Stimulated activated CD8-positive, alpha-beta memory T cell treated with anti-CD3 and anti-CD28 coated beads, Interleukin-15, amount 100 ng/mL, for 4 hours (primary cell): Measurements from ENCODE around the gene SLC27A3.

ENCODE experiments used
- DNase-seq, 2 donors: peaks; one replicate each; pipeline ENCODE4 v3.0.0-alpha.2; 2020; ENCODE audit warnings: low read depth in 2 of 2

SLC27A3 gene, protein sequence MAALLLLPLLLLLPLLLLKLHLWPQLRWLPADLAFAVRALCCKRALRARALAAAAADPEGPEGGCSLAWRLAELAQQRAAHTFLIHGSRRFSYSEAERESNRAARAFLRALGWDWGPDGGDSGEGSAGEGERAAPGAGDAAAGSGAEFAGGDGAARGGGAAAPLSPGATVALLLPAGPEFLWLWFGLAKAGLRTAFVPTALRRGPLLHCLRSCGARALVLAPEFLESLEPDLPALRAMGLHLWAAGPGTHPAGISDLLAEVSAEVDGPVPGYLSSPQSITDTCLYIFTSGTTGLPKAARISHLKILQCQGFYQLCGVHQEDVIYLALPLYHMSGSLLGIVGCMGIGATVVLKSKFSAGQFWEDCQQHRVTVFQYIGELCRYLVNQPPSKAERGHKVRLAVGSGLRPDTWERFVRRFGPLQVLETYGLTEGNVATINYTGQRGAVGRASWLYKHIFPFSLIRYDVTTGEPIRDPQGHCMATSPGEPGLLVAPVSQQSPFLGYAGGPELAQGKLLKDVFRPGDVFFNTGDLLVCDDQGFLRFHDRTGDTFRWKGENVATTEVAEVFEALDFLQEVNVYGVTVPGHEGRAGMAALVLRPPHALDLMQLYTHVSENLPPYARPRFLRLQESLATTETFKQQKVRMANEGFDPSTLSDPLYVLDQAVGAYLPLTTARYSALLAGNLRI

DNA sequence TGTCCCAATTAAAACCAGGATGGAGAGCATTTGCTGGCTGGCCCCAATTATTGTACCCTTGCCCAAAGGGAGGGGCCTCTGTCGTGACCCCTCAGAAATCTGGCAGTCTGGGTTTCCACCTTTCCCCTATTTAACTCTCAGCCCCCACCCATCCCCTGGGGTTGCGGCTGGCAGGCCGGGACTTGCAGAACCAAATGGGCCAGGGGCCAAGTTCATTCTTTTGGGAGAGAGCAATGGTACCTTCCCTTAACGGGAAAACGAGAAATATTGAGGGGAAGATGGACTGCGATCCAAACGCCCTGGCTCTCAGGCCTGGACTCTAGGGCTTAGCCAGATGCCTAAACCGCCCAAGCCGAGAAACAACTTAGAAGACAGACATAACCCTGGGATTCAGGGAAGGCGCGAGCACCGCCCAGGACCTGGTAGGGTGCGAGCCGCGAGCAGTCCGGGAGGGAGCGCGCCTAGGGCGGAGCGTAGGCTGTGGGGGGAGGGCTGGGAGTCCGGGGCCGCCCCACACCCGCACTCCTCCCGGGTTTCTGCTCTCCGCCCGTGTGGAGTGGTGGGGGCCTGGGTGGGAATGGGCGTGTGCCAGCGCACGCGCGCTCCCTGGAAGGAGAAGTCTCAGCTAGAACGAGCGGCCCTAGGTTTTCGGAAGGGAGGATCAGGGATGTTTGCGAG, at the start of gene SLC27A3:
SLC27A3 (plus strand) TSS at position 628 of the 678 bp plus-strand sequence. CDS start 91 bp downstream, outside the sequence.
- no peak for DNase-seq

DNA sequence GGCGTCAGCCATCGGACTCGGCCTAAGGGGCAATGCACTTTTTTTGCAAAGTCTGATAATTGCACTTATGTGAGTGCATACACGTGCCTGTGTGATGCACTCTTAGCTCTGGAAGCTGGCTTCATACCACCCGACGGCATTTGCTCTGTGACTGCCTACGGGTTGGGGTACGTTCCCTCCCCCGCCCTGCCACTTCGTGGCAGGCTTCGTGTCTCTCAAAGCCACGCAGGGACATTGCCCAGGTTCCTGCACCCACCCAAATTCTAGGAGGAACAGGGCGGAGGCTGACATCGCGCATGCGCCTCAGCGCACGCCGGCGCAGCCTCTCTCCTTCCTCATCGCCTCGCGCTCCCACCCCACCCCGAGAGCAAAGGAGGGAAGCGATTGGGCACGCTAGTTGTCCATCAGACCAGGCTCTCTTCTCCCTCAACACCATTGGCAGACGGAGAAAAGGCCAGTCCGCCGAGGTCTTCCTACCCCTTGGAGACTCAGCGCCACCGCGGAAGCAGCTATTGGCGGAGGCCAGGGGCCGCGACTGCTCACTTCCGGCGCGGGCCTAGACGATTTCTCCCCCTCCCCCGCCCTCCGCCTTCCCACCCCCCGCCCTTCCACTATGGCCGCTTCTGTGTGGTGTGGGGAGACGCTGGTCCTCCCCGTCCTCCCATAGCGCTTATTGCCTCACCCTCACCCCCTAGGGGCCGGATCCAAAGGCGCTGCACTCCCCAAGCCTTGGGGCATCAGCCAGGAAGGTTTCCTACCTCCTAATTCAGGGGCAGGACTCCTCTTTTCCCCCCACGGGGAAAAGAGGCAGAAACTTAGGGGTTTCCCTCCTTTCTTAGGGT, 47.5 kb upstream of the SLC27A3 start, which contains the start of gene INTS3:
INTS3 (plus strand) TSS at position 588 of the 842 bp plus-strand sequence. CDS start 585 bp downstream, outside the sequence.
- DNase-seq = peak; percentile 97 to 100

DNA sequence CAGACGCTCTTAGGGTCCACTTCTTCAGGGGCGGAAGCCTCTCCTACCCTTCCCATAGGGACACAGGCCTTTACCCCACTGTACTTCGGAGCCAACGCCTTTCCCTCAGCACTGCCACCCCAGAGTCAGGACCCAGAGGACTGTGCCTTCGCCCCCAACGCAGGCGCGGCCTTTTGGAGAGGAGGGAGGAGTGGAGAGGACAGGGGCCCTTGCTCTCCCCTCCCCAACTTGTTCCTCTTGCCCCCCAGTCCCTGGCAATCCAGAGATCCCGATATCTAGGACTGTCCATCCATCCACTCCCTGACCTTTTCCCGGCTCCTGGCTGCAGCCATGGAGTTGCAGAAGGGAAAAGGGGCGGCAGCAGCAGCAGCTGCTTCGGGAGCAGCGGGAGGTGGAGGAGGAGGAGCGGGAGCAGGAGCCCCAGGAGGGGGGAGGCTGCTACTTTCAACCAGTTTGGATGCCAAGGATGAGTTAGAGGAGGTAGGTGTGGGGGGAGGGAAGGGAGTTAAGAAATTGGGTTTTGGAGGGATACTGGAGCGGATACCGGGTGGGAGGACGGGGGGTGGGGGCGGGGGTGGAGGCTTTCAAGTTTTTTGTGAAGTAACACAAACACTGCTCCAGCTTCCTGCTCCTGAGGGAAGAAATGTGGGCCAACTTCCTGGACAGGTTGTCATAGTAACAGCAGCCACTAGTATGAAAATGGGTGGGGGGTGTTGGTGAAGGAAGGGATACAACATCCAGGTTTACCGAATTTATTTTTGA, 46.7 kb upstream of the SLC27A3 start:
- DNase-seq = peak; percentile 3 to 4

DNA sequence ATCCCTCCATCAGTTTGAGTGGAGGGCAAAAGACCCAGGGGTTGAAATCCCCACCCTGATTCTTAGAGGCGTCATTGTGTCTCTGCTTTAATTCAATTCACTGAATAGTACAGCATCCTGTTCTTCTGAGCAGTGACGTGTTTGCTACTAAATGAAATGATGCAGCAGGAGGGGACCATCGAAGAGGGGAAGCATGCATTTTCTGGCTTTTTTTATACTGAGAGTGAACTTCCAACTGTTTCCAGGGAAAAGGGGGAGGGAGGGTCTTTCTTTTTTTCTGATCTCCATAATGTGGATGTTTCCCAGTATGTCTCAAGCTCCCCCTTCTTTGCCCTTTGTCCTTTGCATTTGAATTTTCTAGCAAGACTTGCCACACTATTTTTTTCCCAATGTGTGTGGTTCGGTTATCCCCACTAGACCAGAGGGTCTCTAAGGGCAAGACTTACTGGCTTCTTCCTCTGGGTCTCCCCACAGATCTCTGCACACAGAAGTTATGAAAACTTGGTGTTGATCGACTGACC, 44.7 kb upstream of the SLC27A3 start:
- DNase-seq = no peak

DNA sequence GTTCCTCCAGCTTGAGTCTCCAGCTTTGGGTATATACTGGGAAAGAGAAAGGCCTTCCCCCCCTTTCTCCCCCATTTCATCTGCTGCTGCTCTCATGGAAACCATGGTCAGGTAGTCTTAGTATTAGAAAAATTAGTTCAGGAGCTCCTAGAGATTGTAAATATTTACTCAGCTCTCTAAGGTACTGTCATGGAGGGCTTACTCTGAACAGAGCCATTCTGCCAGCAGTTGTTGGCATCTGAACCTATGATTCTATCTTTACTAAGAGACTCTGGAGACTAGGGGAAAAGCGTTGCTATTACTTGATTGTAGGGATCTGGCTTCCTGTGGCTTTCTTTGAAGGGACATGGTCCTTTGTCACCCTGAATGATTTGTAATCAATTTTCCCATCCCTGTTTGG, 41.2 kb upstream of the SLC27A3 start:
- DNase-seq = no peak

DNA sequence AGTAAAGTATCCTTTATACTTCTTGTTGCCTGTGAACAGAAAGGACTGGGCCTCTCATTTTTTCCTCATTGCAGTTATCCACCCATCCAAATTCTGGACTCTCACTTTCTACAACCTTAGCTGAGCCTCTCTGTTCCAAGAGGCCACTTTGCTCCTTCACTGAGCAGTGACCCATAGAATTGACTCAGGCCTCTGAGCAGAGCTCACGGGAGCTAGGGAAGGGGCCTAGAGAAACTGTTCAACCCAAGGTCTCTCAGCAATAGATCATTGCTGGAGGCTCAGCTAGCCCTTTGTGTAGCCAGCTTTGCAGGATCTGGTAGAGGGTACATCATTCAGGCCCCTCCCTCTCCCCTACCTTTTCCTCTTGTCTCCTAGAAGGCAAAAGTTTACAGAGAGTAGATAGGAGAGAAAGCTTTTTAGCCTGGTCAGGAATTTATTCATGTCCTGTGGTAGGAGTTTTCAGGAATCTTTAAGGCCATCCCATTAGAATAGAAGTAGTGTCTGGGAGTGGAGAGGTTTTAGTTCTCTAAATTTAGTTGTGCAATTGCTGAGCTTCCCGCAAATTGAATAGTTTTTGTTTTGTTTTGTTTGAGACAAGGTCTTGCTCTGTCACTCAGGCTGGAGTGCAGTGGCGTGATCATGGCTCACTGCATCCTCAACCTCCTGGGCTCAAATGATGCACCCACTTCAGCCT, 40.7 kb upstream of the SLC27A3 start:
- no peak for DNase-seq

DNA sequence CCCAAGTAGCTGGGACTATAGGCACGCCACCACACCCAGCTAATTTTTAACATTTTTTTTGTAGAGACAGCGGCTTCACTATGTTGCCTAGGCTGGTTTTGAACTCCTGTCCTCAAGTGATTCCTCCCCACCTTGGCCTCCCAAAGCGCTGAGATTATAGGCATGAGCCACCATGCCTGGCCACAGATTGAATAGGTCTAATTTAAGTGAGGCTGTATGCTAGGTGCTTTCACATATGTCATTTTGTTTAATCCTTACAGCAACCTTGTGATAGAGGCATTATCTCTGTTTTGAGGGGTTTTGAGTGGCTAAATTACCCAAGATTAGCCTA, 40.2 kb upstream of the SLC27A3 start:
- no peak for DNase-seq

DNA sequence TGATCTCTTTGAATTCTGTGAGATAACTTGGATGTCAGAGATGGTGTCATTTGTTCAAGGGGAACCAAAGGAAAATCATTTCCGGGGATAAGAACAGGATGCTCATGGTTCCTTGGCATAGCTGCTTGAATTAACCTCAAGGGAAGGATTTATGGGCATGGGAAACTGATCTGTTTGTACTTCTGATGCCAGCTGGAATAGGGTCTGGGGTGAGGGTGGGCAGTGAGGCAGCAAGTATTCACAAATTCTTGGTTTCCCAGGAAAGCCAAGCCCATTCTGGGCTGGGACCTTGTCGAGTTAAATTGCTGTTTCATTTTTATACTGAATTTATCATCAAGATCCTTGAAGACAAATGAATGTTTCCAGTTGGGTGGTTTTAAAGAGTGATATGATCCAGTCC, 33.2 kb upstream of the SLC27A3 start:
- DNase-seq = no peak

DNA sequence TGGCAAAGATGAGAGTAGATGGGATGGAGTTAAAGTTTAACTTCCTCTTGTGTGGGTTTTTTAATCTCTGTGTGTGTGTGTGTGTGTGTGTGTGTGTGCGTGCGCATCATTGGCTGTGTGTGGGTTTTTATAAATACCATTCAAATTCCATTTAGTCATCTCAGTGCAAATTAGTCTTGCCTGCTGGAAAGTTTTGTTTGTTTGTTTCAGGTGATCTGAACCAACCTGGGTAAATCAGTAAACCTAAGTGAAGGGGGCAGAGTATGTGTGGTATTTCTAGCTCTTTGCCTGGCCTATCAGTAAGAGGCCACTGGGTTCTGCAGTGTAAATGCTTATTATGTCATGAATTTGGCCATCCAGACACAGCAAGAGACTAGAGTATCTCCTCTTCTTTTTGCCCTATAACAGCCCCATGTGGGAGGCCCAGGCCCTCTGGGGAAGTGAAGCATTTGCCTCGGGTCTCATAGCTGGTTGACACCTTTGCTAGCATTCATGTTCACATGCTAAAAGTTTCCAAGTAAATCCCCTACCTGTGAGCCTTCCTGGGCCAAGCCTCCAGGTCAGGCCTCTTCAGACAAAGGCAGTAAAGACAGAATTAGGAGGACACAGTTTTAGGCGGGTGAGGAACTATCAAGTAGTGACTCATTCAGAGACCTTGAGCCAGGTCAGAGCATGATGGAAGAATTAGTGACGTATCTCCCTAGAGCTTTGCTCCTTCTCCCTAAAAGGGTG, 32.6 kb upstream of the SLC27A3 start:
- no peak for DNase-seq

DNA sequence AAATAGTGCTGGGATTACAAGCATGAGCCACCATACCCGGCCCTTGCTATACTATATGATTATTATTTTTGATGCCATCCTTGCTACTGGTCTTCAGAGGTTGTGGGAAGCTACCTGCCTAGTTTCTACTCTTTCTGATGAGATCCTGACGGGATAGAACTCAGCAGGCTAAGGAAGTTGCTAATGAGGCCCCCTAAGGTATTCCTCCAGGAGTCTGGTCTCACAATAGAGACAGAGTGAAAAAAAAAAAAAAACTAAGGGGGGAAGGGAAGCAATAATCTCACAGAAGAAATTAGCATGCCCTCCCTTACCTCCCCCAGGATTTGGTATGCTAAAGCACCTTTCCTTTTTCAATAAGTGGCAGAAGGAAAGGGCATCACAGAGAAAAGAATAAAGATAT, 29.8 kb upstream of the SLC27A3 start:
- DNase-seq = no peak

DNA sequence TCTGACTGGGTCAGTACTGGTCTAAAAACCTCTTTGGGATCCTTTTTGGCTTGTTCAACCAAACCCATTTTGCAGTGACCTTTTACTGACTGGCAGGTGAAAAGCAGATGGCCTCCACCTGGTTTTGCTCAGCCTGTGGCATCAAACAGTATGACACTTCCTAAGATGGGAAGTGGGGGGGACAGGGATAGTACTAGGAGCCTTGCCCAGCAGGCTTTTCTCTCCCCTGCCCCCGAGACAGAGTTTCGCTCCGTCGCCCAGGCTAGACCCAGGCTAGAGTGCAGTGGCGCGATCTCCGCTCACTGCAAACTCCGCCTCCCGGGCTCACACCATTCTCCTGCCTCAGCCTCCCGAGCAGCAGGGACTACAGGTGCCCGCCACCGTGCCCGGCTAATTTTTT, 29.0 kb upstream of the SLC27A3 start:
- DNase-seq = no peak

DNA sequence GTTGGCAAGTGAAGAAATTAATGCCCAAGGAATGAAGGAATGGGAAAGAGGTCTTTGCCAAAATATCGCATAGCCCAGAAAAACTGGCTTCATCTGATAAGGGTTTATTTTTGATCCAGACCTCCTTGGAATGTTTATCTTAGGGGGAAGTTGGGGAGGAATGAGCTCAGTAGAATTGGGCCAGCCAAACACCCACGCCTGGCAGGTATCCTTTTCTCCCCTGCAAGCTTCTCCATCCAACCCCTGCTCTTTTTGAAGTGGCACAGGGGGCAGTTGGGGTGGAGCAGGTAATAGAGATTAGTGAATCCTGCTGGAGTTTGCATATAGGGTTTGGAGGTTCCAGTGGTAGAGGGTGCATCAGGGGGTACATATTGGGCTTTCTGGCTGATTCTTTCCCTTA, 26.3 kb upstream of the SLC27A3 start:
- no peak for DNase-seq

DNA sequence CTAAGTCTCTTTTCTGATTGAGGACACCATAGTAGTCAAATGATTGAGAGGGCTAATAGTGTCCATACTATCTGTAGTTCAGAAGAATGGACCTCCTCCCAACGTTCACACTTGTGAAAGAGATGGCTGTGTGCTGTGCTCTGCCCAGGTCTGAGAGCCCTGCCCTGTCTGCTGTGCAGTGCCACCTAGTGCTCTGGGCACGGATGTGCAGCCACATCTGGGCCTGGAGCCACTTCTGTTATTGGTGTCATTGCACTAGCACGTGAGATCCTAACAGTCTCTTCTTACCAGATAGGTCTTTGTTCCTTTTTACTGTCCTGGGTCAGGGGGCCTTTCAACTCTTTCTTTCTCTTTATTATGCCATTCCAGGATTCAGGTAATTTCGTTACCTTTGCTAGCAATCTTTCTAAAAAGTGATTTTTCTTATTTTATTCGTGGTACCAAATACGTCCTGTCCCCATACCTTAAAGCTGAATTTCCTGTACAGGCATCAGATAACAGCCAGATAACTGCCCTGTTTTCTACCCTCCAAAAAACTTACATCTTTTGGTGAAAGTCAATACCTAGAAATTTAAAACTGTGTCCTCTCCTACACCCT, 25.7 kb upstream of the SLC27A3 start:
- DNase-seq = peak; percentile 53 to 67

DNA sequence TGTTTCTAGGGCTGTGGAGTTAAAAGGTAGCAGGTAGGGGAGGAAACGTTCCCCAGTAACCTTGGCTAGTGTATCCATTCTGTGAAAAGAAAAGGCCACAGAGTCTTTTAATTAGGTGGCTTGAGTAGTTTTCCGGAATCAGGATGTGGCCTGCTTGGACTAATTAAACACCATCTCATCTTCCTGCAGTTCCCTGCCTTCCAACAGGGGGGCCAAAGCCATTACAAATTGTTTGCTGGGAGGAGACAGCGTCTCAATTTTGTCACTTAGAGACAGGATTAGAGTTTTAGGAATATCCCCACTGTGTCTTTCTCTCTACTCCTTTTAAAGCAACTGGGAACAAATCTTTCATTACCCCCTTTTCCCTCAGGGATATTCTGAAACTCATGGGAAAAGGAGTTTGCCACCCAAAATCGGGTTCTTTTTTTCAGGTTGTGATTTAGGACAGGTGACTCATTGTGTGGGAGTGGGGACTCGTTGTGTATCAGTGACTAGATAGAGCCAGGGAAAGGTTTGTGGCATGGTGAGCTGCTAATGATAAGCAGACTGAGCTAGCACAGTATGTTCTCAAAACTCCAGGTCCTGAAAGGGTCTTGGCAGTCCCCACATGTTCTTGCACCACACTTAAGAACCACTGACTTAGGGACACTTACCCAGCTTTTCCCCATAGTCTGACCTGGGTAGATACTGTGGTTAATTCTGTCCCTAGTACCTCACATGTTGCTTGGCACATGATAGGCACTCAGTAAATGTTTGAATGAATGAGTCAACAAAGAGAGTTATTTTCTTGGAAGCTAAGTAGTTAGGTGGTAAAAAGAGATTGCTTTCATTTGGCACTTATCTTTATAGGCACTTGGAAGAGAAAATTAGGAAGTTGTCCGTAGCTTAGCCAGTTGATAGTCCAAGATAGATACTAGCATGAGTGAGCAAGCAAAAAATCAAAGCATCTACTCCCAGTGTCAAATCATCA, 24.9 kb upstream of the SLC27A3 start:
- no peak for DNase-seq

DNA sequence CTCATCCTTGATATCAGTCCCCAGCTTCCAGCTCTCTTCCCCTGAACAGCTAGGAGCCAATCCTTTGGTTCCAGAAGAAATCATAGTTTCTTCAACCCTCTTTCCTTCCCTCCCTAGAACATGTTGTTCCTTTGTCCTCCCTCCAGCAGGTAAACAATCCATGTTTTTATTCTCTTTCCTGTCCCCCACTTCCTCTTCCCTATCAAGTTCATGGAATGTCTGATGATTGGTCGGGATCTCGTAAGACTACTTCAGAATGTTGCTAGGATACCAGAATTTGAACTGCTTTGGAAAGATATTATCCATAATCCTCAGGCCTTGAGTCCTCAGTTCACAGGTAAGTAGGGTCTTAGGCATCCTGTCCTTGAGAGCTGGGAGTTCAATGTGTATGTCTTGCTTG, 23.1 kb upstream of the SLC27A3 start:
- no peak for DNase-seq

DNA sequence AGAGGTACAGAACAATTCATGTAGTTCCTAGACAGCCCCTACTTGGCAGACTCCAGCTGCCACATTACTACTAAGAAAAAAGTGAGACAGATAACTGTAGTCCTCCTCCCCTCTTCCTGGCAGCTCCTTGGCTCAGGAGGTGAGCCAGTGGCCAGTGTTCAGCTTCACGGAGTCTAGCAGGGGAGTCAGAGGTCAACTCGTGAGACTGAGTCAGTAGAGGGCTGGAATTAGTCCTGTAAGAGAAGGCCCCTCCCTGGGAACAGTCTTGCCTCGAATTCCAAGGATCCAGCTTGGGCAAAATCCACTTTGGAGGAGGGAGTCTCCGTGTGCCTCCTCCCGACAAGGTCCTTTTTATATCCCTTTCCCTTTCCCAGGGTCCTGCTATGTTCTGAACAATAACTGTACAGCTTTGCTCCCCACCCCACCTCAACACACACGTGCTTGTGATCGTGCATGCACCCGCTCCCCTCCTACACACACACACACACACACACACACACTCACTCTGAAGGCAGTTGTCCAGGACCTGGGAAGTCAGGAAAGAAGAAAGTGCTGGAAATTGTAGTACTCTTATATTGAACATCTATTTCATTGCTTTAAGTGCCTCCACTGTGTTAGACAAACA, 22.5 kb upstream of the SLC27A3 start:
- no peak for DNase-seq

DNA sequence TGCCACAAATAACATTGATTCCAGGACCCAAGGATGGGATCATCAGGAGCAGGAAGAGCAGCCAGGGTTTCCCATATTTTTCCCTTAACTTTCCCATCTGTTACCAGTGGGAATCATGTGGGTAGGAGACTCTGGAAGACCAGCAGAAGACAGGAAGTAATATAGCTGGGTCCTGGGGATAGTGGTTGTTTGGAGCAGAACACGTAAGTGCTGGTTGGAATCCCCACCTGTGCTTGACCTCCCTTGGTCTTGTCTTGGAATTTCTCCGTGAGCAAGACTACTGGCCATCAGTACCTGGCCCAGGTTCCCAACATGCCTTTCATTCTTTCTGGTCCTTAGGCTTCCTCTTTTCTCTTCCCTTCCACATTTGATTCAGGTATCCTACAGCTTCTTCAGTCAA, 20.9 kb upstream of the SLC27A3 start:
- DNase-seq = no peak
